Measurements from ENCODE around the gene THOC2.
"Not testable (repeated sequence)": the region's sequence is repeated elsewhere in the genome, so short reads cannot be mapped to it uniquely, and the experiment has no call there.

Gene THOC2

DNA sequence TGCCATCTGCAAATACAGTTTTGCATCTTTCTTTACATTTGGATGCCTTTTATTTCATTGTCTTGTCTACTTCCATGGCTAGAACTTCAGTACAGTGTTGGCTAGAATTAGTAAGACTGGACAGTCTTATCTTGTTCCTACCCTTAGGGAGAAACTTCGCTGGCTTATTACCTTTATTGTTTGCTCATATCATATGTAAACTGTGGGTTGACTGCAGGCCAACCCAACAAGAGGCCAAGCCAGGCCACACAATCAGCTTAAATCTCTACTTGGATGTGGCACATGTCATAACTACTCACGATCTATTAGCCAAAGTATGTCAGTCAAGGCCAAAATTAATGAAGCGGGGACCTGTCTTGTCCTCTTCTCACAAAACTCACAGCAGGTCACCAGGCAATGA lies 144.1 kb downstream of the THOC2 start:
- no peak overlapping the region for H3K4me3 ChIP-seq (ENCODE audit: low read depth, low read length)
- TF ChIP-seq, protein P1, sequence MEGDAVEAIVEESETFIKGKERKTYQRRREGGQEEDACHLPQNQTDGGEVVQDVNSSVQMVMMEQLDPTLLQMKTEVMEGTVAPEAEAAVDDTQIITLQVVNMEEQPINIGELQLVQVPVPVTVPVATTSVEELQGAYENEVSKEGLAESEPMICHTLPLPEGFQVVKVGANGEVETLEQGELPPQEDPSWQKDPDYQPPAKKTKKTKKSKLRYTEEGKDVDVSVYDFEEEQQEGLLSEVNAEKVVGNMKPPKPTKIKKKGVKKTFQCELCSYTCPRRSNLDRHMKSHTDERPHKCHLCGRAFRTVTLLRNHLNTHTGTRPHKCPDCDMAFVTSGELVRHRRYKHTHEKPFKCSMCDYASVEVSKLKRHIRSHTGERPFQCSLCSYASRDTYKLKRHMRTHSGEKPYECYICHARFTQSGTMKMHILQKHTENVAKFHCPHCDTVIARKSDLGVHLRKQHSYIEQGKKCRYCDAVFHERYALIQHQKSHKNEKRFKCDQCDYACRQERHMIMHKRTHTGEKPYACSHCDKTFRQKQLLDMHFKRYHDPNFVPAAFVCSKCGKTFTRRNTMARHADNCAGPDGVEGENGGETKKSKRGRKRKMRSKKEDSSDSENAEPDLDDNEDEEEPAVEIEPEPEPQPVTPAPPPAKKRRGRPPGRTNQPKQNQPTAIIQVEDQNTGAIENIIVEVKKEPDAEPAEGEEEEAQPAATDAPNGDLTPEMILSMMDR (IDR thresholded peaks at IDR 0.05; ENCODE audit: low read depth, low read length) = no peak
- no peaks in the 10 kb centered on the region for H3K9me3 ChIP-seq
- no peaks in the 10 kb centered on the region for H3K27me3 ChIP-seq
- no peak for DNase-seq
- H3K4me1 ChIP-seq = no peaks in the 10 kb centered on the region
- H3K36me3 ChIP-seq = no peaks in the 10 kb centered on the region

DNA sequence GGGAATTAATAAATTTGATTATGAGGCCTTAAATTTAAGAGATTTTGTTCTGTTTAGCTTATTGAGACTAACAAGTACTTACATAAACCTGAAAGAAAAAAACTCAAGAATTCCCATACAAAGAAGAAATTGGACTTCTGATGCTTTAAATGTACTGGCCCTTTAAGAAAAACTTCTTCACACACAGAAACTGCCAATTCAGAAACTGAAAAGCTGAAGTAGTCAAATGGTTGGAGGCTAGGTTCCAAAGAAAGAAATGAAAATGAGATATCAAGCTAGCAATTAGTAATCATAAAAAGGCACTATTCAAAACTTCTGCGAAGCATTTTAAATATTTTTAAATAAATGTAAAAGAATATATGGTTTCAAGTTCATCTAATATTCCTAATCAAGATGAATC lies 151.3 kb downstream of the THOC2 start:
- no peaks in the 10 kb centered on the region for H3K27me3 ChIP-seq
- H3K36me3 ChIP-seq = no peaks in the 10 kb centered on the region
- H3K4me3 ChIP-seq (ENCODE audit: low read depth, low read length) = no peak overlapping the region
- H3K9me3 ChIP-seq = no peaks in the 10 kb centered on the region
- DNase-seq = no peak
- TF ChIP-seq, protein P1 (IDR thresholded peaks at IDR 0.05; ENCODE audit: low read depth, low read length) = no peak
- no peaks in the 10 kb centered on the region for H3K4me1 ChIP-seq

DNA sequence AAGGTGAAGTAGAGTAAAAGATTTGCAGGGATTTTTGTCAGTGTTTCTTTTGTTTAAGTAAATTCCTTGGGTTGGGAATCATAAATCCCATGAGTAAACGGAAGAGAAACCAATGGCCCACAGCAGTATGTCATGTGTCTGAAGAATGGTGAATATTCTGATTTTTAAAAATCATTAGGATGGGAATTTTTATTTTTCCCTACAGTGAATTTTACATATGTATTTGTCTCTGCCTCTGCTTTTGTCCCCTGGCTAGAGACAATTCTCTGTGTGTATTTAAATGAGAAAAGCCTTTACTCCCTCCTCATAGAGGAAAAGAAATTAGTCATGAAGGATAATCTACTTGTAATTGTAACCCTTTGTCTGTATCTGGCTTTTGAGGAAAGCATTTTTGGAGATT lies 152.1 kb downstream of the THOC2 start:
- H3K4me3 ChIP-seq (ENCODE audit: low read depth, low read length) = no peak overlapping the region

DNA sequence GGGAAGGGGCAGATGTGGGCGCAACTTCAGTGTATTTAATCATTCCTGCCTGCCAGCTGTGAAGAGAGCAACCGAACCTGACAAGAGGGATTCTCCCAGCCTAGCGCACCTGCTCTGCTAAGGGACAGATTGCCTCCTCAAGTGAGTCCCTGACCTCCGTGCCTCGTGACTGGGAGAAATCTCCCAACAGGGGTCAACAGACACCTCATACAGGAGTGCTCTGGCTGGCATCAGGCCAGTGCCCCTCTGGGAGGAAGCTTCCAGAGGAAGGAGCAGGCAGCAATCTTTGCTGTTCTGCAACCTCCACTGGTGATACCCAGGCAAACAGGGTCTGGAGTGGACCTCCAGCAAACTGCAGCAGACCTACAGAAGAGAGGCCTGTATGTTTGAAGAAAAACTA lies 158.8 kb downstream of the THOC2 start:
- not testable (repeated sequence) for DNase-seq; H3K4me3 ChIP-seq (ENCODE audit: low read depth, low read length); H3K27me3 ChIP-seq; H3K9me3 ChIP-seq; H3K4me1 ChIP-seq; H3K36me3 ChIP-seq

More for the DNA sequence above, 152.1 kb downstream of the THOC2 start:
- Histone ChIP-seq H3K27me3 (no peaks in the 10 kb centered on the region), H3K4me1 (no peaks in the 10 kb centered on the region), H3K36me3 (no peaks in the 10 kb centered on the region), H3K9me3 (no peaks in the 10 kb centered on the region)
- TF ChIP-seq, protein P1 (IDR thresholded peaks at IDR 0.05; ENCODE audit: low read depth, low read length) = no peak
- DNase-seq = no peak

DNA sequence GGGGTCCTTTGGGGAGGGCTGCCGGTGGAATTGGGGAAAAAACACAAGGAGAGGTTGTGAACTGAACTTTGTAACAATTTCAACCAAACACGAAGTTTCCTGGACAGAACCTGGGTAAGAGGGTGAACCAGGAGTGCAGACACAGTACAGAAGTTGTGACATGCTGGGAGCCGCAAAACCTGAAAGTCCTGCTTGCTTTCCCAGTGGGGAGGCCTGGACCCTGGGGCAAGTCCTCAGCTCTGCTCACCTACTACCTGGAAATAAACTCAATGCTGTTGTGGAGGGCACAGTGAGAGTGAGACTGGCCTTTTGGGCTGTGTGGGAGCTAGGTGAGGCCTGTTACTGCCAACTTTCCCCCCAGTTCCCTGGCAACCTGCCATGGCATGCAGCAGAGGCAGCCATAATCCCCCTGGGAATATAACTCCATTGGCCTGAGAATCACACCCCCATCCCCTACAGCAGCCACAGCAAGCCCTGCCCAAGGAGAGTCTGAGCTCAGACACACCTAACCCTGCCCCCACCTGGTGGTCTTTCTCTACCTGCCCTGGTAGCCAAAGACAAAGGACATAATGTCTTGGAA lies 162.8 kb downstream of the THOC2 start:
- DNase-seq = no peak
- Histone ChIP-seq H3K9me3 (no peaks in the 10 kb centered on the region), H3K4me1 (no peaks in the 10 kb centered on the region), H3K4me3 (ENCODE audit: low read depth, low read length) (no peak overlapping the region), H3K36me3 (no peaks in the 10 kb centered on the region), H3K27me3 (no peaks in the 10 kb centered on the region)
- TF ChIP-seq, protein P1 (IDR thresholded peaks at IDR 0.05; ENCODE audit: low read depth, low read length) = no peak

DNA sequence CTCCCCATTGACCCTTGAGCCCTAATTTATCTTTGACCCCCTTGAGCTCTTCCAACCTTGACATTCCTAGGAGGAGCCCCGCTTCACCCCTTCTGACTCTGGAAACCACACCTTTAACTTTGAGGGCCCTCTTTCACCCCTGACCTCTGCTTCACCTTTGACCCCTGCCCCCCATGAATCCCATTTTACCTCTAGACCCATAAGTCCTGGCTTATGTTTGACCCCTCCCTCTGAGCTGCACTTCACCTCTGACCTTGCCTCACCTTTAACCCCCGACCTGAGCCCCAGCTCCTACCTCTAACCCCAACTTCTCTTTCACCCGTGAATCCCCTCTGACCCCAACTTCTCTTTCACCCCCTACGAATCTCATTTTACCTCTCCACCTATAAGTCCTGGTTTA lies 169.7 kb downstream of the THOC2 start:
- H3K9me3 ChIP-seq = no peaks in the 10 kb centered on the region
- no peaks in the 10 kb centered on the region for H3K4me1 ChIP-seq
- no peaks in the 10 kb centered on the region for H3K36me3 ChIP-seq
- TF ChIP-seq, protein P1 (IDR thresholded peaks at IDR 0.05; ENCODE audit: low read depth, low read length) = no peak
- DNase-seq = no peak
- H3K27me3 ChIP-seq = no peaks in the 10 kb centered on the region
- no peak overlapping the region for H3K4me3 ChIP-seq (ENCODE audit: low read depth, low read length)
